HEK293T (cell line): ENCODE results near the gene YPEL5.
"Not testable (repeated sequence)": the region's sequence is repeated elsewhere in the genome, so short reads cannot be mapped to it uniquely, and the experiment has no call there.

ENCODE experiments used
- CTCF ChIA-PET: fragments of 350-600 bp; formaldehyde crosslinking; extraction: SDS; loops from one replicate; lab custom pipeline; 2021; ENCODE audit warnings: antibody characterized with exemption, inconsistent platforms; lab: Yijun Ruan, JAX
- POLR2A ChIA-PET: fragments of 350-600 bp; formaldehyde crosslinking; extraction: SDS; loops from one replicate; lab custom pipeline; 2020; ENCODE audit warnings: antibody characterized with exemption, inconsistent platforms; lab: Yijun Ruan, JAX
- DNase-seq: peaks from one replicate; pipeline ENCODE4 v3.0.0; 2012; ENCODE audit warnings: mixed read lengths; ENCODE audit errors: extremely low spot score
- ARNT ChIP-seq: fragments of 450-650 bp; IDR thresholded peaks from 2 replicates; pipeline ENCODE4 v1.6.1; 2017; ENCODE audit warnings: mild to moderate bottlenecking
- BHLHE40 ChIP-seq: fragments of 450-650 bp; IDR thresholded peaks from 2 replicates; pipeline ENCODE4 v1.6.1; 2016; ENCODE audit warnings: mild to moderate bottlenecking, moderate library complexity, borderline replicate concordance
- CTBP1 ChIP-seq: fragments of 450-650 bp; IDR thresholded peaks from 2 replicates; pipeline ENCODE4 v1.6.1; 2016; ENCODE audit warnings: borderline replicate concordance
- ELF4 ChIP-seq: fragments of 450-650 bp; IDR thresholded peaks from 2 replicates; pipeline ENCODE4 v1.6.1; 2017; ENCODE audit warnings: antibody characterized with exemption
- FOXA1 ChIP-seq: fragments of 450-650 bp; IDR thresholded peaks from 2 replicates; pipeline ENCODE4 v1.6.1; 2016; ENCODE audit warnings: mild to moderate bottlenecking
- FOXK2 ChIP-seq: fragments of 450-650 bp; IDR thresholded peaks from 2 replicates; pipeline ENCODE4 v1.6.1; 2016; ENCODE audit warnings: mild to moderate bottlenecking
- FOXM1 ChIP-seq: fragments of 450-650 bp; IDR thresholded peaks from 2 replicates; pipeline ENCODE4 v1.6.1; 2017; ENCODE audit warnings: mild to moderate bottlenecking, borderline replicate concordance
- HDGF ChIP-seq: fragments of 450-650 bp; IDR thresholded peaks from 2 replicates; pipeline ENCODE4 v1.6.1; 2017; ENCODE audit warnings: antibody characterized with exemption, borderline replicate concordance
- L3MBTL2 ChIP-seq: fragments of 450-650 bp; conservative IDR thresholded peaks from 2 replicates; pipeline ENCODE4 v1.6.1; 2016; ENCODE audit warnings: mild to moderate bottlenecking
- LEF1 ChIP-seq: fragments of 450-650 bp; IDR thresholded peaks from 2 replicates; pipeline ENCODE4 v1.6.1; 2017; ENCODE audit warnings: mild to moderate bottlenecking, borderline replicate concordance
- NFRKB ChIP-seq: fragments of 450-650 bp; IDR thresholded peaks from 2 replicates; pipeline ENCODE4 v1.6.1; 2016; ENCODE audit warnings: mild to moderate bottlenecking, moderate library complexity
- SP1 ChIP-seq: fragments of 450-650 bp; IDR thresholded peaks from 2 replicates; pipeline ENCODE4 v1.6.1; 2017
- SUZ12 ChIP-seq: fragments of 450-650 bp; IDR thresholded peaks from 2 replicates; pipeline ENCODE4 v1.6.1; 2016; ENCODE audit warnings: mild to moderate bottlenecking
- TARDBP ChIP-seq: fragments of 450-650 bp; IDR thresholded peaks from 2 replicates; pipeline ENCODE4 v1.6.1; 2016
- ZNF384 ChIP-seq: fragments of 450-650 bp; IDR thresholded peaks from 2 replicates; pipeline ENCODE4 v1.6.1; 2016
- TF ChIP-seq, protein P1 (sequence below): fragments of 450-650 bp; IDR thresholded peaks from 2 replicates; pipeline ENCODE4 v1.6.1; 2016

Gene YPEL5

GRCh38 chr2:30106543-30106942 lies 40.3 kb upstream of the YPEL5 start:
- DNase-seq = no peak
- ChIA-PET POLR2A (no interaction called here), CTCF (interaction anchor here (0.7 kb wide), 1 partner anchor 27 kb away, joined by 3 read pairs; no protein-coding TSS in a partner anchor)
- TF ChIP-seq ARNT (no peak), ZNF384 (no peak), FOXA1 (no peak), SP1 (no peak), FOXK2 (no peak), ELF4 (no peak), SUZ12 (no peak), FOXM1 (no peak), BHLHE40 (no peak), HDGF (no peak), L3MBTL2 (no peak), TARDBP (no peak), NFRKB (no peak), CTBP1 (no peak), LEF1 (no peak)
- TF ChIP-seq, protein P1, sequence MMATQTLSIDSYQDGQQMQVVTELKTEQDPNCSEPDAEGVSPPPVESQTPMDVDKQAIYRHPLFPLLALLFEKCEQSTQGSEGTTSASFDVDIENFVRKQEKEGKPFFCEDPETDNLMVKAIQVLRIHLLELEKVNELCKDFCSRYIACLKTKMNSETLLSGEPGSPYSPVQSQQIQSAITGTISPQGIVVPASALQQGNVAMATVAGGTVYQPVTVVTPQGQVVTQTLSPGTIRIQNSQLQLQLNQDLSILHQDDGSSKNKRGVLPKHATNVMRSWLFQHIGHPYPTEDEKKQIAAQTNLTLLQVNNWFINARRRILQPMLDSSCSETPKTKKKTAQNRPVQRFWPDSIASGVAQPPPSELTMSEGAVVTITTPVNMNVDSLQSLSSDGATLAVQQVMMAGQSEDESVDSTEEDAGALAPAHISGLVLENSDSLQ = no peak

- ChIA-PET CTCF (no interaction called here), POLR2A (no interaction called here)
- TF ChIP-seq ZNF384 (no peak), HDGF (no peak), TARDBP (no peak)
- TF ChIP-seq, protein P1 = no peak
- DNase-seq = no peak
These were observed 38.6 kb upstream of the YPEL5 start for GRCh38 chr2:30108192-30108591.

- POLR2A ChIA-PET = no interaction called here
- TF ChIP-seq HDGF = no peak
- TF ChIP-seq LEF1 = no peak
- TF ChIP-seq BHLHE40 = no peak
- no peak for TF ChIP-seq FOXK2
- no peak for TF ChIP-seq NFRKB
- TF ChIP-seq CTBP1 = no peak
- TF ChIP-seq SP1 = no peak
- TF ChIP-seq L3MBTL2 = no peak
- TF ChIP-seq FOXA1 = no peak
- TF ChIP-seq ELF4 = no peak
- TF ChIP-seq ZNF384 = no peak
- TF ChIP-seq FOXM1 = no peak
- no peak for TF ChIP-seq SUZ12
- CTCF ChIA-PET = no interaction called here
- no peak for DNase-seq
These were observed 38.0 kb upstream of the YPEL5 start for GRCh38 chr2:30108851-30109250.

DNA sequence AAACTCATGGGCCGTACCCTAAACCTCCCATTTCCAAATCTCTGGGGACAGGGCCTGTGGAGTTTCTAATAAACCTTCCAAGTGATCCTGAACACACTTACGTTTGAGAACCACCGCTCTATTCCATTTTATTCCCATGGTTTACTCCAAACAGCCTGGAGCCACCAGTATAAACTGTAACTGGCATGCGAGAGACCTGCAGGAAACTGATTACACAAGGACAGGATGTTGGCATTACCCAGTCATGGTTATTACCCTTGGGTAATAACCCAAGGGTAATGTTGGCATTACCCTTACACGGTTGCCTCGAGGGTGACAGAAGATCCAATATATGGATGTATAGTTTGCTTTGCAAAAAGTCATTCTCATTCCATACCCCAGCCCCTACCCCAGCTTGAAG lies 37.0 kb upstream of the YPEL5 start:
- no peak for TF ChIP-seq NFRKB
- TF ChIP-seq FOXK2 = no peak
- TF ChIP-seq HDGF = no peak
- no peak for TF ChIP-seq FOXM1
- no peak for TF ChIP-seq SP1
- no peak for TF ChIP-seq TARDBP
- TF ChIP-seq CTBP1 = no peak
- no peak for TF ChIP-seq ELF4
- no peak for TF ChIP-seq LEF1
- no peak for DNase-seq
- CTCF ChIA-PET = no interaction called here
- POLR2A ChIA-PET = no interaction called here

DNA sequence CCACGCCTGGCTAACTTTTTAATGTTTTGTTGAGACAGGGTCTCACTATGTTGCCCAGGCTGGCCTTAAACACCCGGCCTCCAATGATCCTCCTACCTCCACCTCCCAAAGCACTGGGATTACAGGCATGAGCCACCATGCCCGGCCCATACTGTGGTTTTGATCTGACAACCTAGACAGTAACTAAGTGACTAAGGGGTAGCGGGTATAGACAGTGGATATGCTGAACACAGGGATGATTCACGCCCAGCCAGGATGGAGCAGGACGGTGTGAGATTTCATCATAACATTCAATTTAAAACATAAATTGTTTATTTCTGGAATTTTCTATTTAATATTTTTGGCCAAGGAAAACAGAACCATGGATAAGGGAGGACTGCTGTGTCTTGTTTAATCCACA lies 36.0 kb upstream of the YPEL5 start:
- no peak for DNase-seq
- TF ChIP-seq ELF4 = no peak
- ChIA-PET CTCF (no interaction called here), POLR2A (no interaction called here)

DNA sequence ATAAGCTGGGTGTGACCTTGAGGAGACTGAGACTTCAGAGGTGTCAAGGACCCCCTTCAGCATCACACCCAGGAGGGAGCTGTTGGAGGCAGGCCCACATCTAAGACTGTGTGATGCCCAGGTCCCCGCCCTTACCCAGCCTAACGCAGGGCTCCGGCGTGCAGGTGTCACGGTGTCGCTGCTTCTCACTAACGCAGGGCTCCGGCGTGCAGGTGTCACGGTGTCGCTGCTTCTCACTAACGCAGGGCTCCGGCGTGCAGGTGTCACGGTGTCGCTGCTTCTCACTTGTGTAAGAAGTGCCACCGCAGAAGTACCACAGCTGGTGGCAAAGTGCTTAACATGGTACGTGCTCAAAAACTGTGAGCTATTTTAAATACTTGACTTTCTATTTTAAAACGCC lies 35.6 kb upstream of the YPEL5 start:
- DNase-seq, POLR2A ChIA-PET, CTCF ChIA-PET: not testable (repeated sequence)

DNA sequence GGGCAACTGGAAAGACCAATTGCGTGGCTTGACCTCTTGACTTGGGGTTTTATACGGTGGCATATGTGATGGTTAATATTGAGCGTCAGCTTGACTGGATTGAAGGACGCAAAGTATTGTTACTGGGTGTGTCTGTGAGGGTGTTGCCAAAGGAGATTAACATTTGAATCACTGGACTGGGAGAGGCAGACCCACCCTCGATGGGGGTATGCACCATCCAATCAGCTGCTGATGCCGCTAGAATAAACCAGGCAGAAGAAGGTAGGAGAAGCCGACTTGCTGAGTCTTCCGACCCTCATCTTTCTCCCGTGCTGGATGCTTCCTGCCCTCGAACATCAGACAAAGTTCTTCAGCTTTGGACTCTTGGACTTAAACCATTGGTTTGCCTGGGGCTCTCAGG lies 34.2 kb upstream of the YPEL5 start:
- no peak for DNase-seq
- TF ChIP-seq ZNF384 (no peak), ARNT (no peak), CTBP1 (no peak), SP1 (no peak), TARDBP (no peak), NFRKB (no peak), LEF1 (no peak), L3MBTL2 (no peak), SUZ12 (no peak), ELF4 (no peak), FOXK2 (no peak), HDGF (no peak), FOXA1 (no peak), FOXM1 (no peak), BHLHE40 (no peak)
- TF ChIP-seq, protein P1 = no peak
- POLR2A ChIA-PET = no interaction called here
- CTCF ChIA-PET = no interaction called here
